OCI-LY7 (cell line): Measurements from ENCODE around the gene NOXO1. TPM values are rescaled to one million over a fixed set of nuclear protein-coding genes. Genes with fewer than 3 reads are reported as not detected.

ENCODE experiments used
- BruUV-seq: library from RNA; stranded (reverse); fragments of 400-500 nt; replicated peaks from 2 replicates; lab custom pipeline; 2021; lab: Mats Ljungman, UMichigan
- CTCF ChIA-PET: fragments of 300-600 bp; sonication (Branson Sonifier 250); formaldehyde crosslinking; loops from one replicate; lab custom pipeline; 2022; ENCODE audit warnings: antibody characterized with exemption; ENCODE audit not compliant: unreplicated experiment; lab: Charles Lee
- POLR2A ChIA-PET: fragments of 300-600 bp; sonication (Branson Sonifier 250); formaldehyde crosslinking; loops from one replicate; lab custom pipeline; 2022; ENCODE audit warnings: antibody characterized with exemption; lab: Charles Lee
- DNase-seq: peaks from one replicate; pipeline ENCODE4 v3.0.0-alpha.2; 2015; ENCODE audit warnings: low spot score
- H2AFZ ChIP-seq: fragments of 200-600 bp; sonication (generic), shearing (Covaris generic); 2 replicates; pipeline ENCODE4 v1.6.1; 2014; ENCODE audit warnings: mild to moderate bottlenecking, antibody characterized with exemption, low read length, moderate library complexity
- H3K27ac ChIP-seq: fragments of 200-600 bp; sonication (generic); 2 replicates; pipeline ENCODE4 v1.5.1; 2014; ENCODE audit warnings: mixed run types, low read depth, mild to moderate bottlenecking, moderate library complexity, low read length, inconsistent platforms; ENCODE audit not compliant: poor library complexity, severe bottlenecking
- H3K36me3 ChIP-seq: fragments of 200-600 bp; sonication (generic); 2 replicates; pipeline ENCODE4 v1.6.1; 2014; ENCODE audit warnings: mild to moderate bottlenecking, antibody characterized with exemption, low read length, moderate library complexity, mixed read lengths; ENCODE audit not compliant: insufficient read depth
- H3K4me1 ChIP-seq: fragments of 200-600 bp; sonication (generic); 2 replicates; pipeline ENCODE4 v1.5.1; 2014; ENCODE audit warnings: mild to moderate bottlenecking, low read length; ENCODE audit not compliant: insufficient read depth, poor library complexity, severe bottlenecking
- H3K4me2 ChIP-seq: fragments of 200-600 bp; sonication (generic); 2 replicates; pipeline ENCODE4 v1.6.1; 2014; ENCODE audit warnings: mild to moderate bottlenecking, low read length
- H3K4me3 ChIP-seq: fragments of 200-600 bp; sonication (generic); 2 replicates; pipeline ENCODE4 v1.5.1; 2014; ENCODE audit warnings: mild to moderate bottlenecking, low read depth, low read length; ENCODE audit not compliant: poor library complexity, severe bottlenecking
- H3K79me2 ChIP-seq: fragments of 200-600 bp; sonication (generic); 2 replicates; pipeline ENCODE4 v1.6.1; 2016; ENCODE audit warnings: low read depth, mild to moderate bottlenecking, low read length, moderate library complexity, mixed read lengths; ENCODE audit not compliant: insufficient read depth
- H3K9me2 ChIP-seq: fragments of 200-600 bp; sonication (generic); 2 replicates; pipeline ENCODE4 v1.6.1; 2016; ENCODE audit warnings: mild to moderate bottlenecking, low read length, mixed read lengths; ENCODE audit not compliant: insufficient read depth
- H3K9me3 ChIP-seq: fragments of 200-600 bp; sonication (generic); 2 replicates; pipeline ENCODE4 v1.6.1; 2014; ENCODE audit warnings: mild to moderate bottlenecking, mixed run types, low read length, mixed read lengths
- H4K20me1 ChIP-seq: fragments of 200-600 bp; sonication (generic); 2 replicates; pipeline ENCODE4 v1.6.1; 2014; ENCODE audit warnings: mild to moderate bottlenecking, antibody characterized with exemption, low read length, moderate library complexity, mixed read lengths; ENCODE audit not compliant: insufficient read depth
- EZH2phosphoT487 ChIP-seq: fragments of 200-600 bp; sonication (generic); IDR thresholded peaks from 2 replicates; pipeline ENCODE4 v1.6.1; 2018; ENCODE audit warnings: low read depth, borderline replicate concordance, mild to moderate bottlenecking, mixed run types, antibody characterized with exemption, low read length, moderate library complexity, mixed read lengths
- intact Hi-C: fragments of 100-400 bp; cut with micrococcal nuclease; formaldehyde crosslinking; loops from one replicate; pipeline ENCODE4 v1.10.0; 2022; ENCODE audit not compliant: unreplicated experiment
- total RNA-seq, 2 experiments: library from RNA; depleted of rRNA in 1 of 2; stranded (reverse); fragments of >200 nt in 1 of 2; shearing (Covaris generic) in 1 of 2; gene quantifications; 2 replicates each; pipeline ENCODE4 v1.2.3, GENCODE V29; 2014 to 2022
- TF ChIP-seq, protein P1 (sequence below): fragments of 200-600 bp; sonication (generic); conservative IDR thresholded peaks from 2 replicates; pipeline ENCODE4 v1.5.1; 2014; ENCODE audit warnings: mild to moderate bottlenecking, antibody characterized with exemption, low read length, moderate library complexity, mixed read lengths

Gene NOXO1
- total RNA-seq, 2 experiments from 2014 or later = 0.22 to 0.30 TPM

DNA sequence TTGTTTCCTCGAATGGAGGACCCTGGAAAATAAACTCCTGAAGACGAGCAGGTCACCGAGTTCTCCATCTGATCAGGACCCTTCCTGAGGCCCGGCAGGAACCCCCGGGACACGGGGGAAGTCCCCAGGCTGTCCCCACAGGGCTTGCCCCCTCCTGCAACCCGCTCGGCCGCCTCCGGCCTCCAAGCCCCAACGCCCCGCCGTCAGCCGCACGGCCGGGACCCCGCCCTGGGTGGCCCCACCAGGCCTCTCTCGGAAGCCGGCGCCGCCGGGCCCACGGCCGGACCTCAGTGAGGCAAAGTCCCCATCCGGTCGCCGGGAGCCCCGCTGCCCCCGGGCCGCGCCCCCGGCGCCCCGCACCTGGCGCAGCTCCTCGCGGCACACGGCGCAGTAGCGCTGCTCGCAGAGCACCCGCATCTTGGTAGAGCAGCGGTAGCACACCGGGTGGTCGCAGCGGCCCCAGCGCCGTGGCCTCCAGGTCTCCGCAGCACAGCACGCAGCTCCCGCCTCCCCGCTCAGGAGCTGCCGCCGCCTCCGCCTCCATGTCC is 28.0 kb upstream of the NOXO1 start:
- TF ChIP-seq, protein P1, sequence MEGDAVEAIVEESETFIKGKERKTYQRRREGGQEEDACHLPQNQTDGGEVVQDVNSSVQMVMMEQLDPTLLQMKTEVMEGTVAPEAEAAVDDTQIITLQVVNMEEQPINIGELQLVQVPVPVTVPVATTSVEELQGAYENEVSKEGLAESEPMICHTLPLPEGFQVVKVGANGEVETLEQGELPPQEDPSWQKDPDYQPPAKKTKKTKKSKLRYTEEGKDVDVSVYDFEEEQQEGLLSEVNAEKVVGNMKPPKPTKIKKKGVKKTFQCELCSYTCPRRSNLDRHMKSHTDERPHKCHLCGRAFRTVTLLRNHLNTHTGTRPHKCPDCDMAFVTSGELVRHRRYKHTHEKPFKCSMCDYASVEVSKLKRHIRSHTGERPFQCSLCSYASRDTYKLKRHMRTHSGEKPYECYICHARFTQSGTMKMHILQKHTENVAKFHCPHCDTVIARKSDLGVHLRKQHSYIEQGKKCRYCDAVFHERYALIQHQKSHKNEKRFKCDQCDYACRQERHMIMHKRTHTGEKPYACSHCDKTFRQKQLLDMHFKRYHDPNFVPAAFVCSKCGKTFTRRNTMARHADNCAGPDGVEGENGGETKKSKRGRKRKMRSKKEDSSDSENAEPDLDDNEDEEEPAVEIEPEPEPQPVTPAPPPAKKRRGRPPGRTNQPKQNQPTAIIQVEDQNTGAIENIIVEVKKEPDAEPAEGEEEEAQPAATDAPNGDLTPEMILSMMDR = no peak
- TF ChIP-seq EZH2phosphoT487 = no peak
- peaks cover 32% of the 10 kb centered on the region for H3K4me1 ChIP-seq

DNA sequence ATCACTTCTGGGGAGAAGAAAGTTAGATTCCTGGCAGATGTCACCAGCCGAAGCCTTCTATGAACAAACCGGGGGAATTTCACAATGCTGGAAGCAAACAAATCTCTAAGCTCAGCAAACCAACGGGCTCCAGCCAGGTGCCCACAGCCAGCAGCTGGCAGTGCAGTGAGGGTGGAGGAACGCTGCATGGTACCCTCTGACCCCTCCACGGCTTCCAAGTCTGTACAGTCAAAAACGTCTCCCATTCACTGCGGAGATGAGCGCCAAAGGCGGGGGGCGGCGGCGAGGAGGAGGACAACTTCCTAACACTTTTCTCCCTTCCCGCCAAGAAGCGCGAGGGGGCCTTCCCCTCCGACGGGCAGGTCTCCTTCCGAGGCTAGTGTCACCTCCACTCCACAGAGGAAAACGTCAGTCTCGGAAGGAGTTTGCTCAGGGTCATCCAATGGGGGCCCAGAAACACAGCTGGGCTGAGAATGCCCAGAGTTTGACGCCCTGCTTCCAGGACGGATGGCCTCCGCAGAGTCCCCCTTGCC is 27.4 kb upstream of the NOXO1 start:
- Histone ChIP-seq H3K4me1 (peaks cover 36% of the 10 kb centered on the region), H2AFZ (no peak overlapping the region), H3K27ac (peak overlapping the region; percentile 62), H3K79me2 (peaks cover 42% of the 10 kb centered on the region), H3K4me2 (peak overlapping the region; percentile 98), H3K9me3 (no peaks in the 10 kb centered on the region), H3K9me2 (no peaks in the 10 kb centered on the region), H3K36me3 (peaks cover 16% of the 10 kb centered on the region; the same call in 1 of the 2 replicates), H4K20me1 (peaks cover 10% of the 10 kb centered on the region; the same call in 1 of the 2 replicates), H3K4me3 (peak overlapping the region; percentile 93)
- CTCF ChIA-PET = interaction anchor here (0.5 kb wide), 1 partner anchor 98 kb away, joined by 6 read pairs; no protein-coding TSS in a partner anchor
- BruUV-seq = no TSS peak
- peak; percentile 42 for DNase-seq
- POLR2A ChIA-PET = interaction anchor here (0.9 to 1.1 kb wide), 3 partner anchors 37 to 147 kb away, joined by 3 to 4 read pairs (median 3); partner anchors contain the start of genes TBL3 and TRAF7
- TF ChIP-seq, protein P1 = peak; percentile 14; the same call in 1 of the 2 replicates
- no peak for TF ChIP-seq EZH2phosphoT487
- intact Hi-C loops = loop anchor here (2.0 kb wide), 1 partner anchor 66 kb away; the partner anchor contains the start of gene MSRB1

More for the DNA sequence above, 28.0 kb upstream of the NOXO1 start:
- Histone ChIP-seq H2AFZ (no peak overlapping the region), H3K4me2 (peak overlapping the region; percentile 98), H3K4me3 (peak overlapping the region; percentile 93), H4K20me1 (peaks cover 10% of the 10 kb centered on the region; the same call in 1 of the 2 replicates), H3K27ac (peak overlapping the region; percentile 62), H3K9me2 (no peaks in the 10 kb centered on the region), H3K36me3 (peaks cover 14% of the 10 kb centered on the region; the same call in 1 of the 2 replicates), H3K9me3 (no peaks in the 10 kb centered on the region), H3K79me2 (peaks cover 42% of the 10 kb centered on the region)
- POLR2A ChIA-PET = interaction anchor here (0.9 to 1.1 kb wide), 3 partner anchors 37 to 146 kb away, joined by 3 to 4 read pairs (median 3); partner anchors contain the start of genes TBL3 and TRAF7
- CTCF ChIA-PET = no interaction called here
- intact Hi-C loops = loop anchor here (2.0 kb wide), 1 partner anchor 66 kb away; the partner anchor contains the start of gene MSRB1
- no TSS peak for BruUV-seq
- DNase-seq = peak; percentile 45
